Heart left ventricle (tissue), 16 donors: ENCODE data around the gene SLC35F3. TPM values are rescaled to one million over a fixed set of nuclear protein-coding genes. Genes with fewer than 3 reads are reported as not detected.

ENCODE experiments used
- ATAC-seq, 4 donors: fragments of 200-7000 bp; cut with Tn5 transposase; one replicate each; pipeline ENCODE4 v1.9.1; 2020 to 2022; ENCODE audit warnings: moderate library complexity in 4 of 4, mild to moderate bottlenecking in 3 of 4, moderate number of reproducible peaks in 1 of 4
- DNase-seq, 5 donors: peaks; one replicate each; pipeline ENCODE4 v3.0.0-alpha.2; 2020
- H3K27ac ChIP-seq, 12 donors: fragments of 200-600 bp; sonication (generic) in 4 of 12; one replicate each; pipeline versions ENCODE4 v1.5.0 to v1.8.0; 2016 to 2022; ENCODE audit warnings: mild to moderate bottlenecking in 2 of 12
- H3K27me3 ChIP-seq, 9 donors: fragments of 200-600 bp; sonication (generic) in 2 of 9; one replicate each; pipeline versions ENCODE4 v1.5.1 to v1.8.0; 2016 to 2022; ENCODE audit warnings: mild to moderate bottlenecking in 3 of 9
- H3K36me3 ChIP-seq, 9 donors: fragments of 200-600 bp; sonication (generic) in 2 of 9; one replicate each; pipeline versions ENCODE4 v1.5.0 to v1.8.0; 2018 to 2022; ENCODE audit warnings: mild to moderate bottlenecking in 2 of 9
- H3K4me1 ChIP-seq, 12 donors: fragments of 200-600 bp; sonication (generic) in 4 of 12; one replicate each; pipeline versions ENCODE4 v1.5.0 to v1.8.0; 2016 to 2022; ENCODE audit warnings: mild to moderate bottlenecking in 3 of 12
- H3K4me3 ChIP-seq, 12 donors: fragments of 200-600 bp; sonication (generic) in 4 of 12; one replicate each; pipeline versions ENCODE4 v1.5.0 to v1.8.0; 2017 to 2022; ENCODE audit warnings: mild to moderate bottlenecking in 9 of 12, moderate library complexity in 4 of 12
- H3K9me3 ChIP-seq, 12 donors: fragments of 200-600 bp; sonication (generic) in 4 of 12; one replicate each; pipeline versions ENCODE4 v1.5.0 to v1.8.0; 2016 to 2022; ENCODE audit warnings: mild to moderate bottlenecking in 1 of 12
- CTCF ChIP-seq, 12 donors: fragments of 200-600 bp; sonication (generic) in 4 of 12; IDR thresholded peaks; one replicate each; pipeline versions ENCODE4 v1.5.0 to v1.8.0; 2018 to 2022; ENCODE audit warnings: antibody characterized with exemption in 12 of 12, mild to moderate bottlenecking in 5 of 12
- POLR2A ChIP-seq, 2 donors: fragments of 450-650 bp; IDR thresholded peaks; one replicate each; pipeline ENCODE4 v1.6.1; 2017; ENCODE audit warnings: antibody characterized with exemption in 2 of 2, mild to moderate bottlenecking in 2 of 2, moderate library complexity in 2 of 2
- WGBS, 4 donors: extraction: QIAGEN DNeasy Blood & Tissue Kit in 2 of 4; methylation state at CpG; one replicate each; pipeline versions ENCODE4 v1.1.5 to v1.1.7; 2013 to 2018; 5-methylcytosine and 5-hydroxymethylcytosine counted together
- intact Hi-C, 10 donors: fragments of 100-400 bp; cut with DNase I; formaldehyde crosslinking; loops; one replicate each; pipeline versions ENCODE4 v1.11.1 to v1.14.2; 2022
- polyA plus RNA-seq, 2 donors: library from polyadenylated mRNA; stranded (reverse); fragments of 200-250 nt; gene quantifications; one replicate each; pipeline ENCODE4 v1.2.3, GENCODE V29; 2013
- total RNA-seq, 9 donors: library from RNA; depleted of rRNA in 2 of 9; stranded (reverse); fragments of >200 nt in 2 of 9; fragmentation: NEBNext Ultra II Directional in 3 of 9; extraction: Animal tissue kit (Norgen Biotek cat#: 25700) in 3 of 9; gene quantifications; one replicate each; pipeline versions ENCODE4 v1.1.0 to v1.2.4, GENCODE V29; 2016 to 2023
- donor health status: ischemic (EF 13 %, LVEDD 7.1; RV severe dilation, severe dysfunction).
- donor health status: healthy with polysubstance abuse.
- donor health status: DM: no; HTN: yes; CAD: no.
- donor health status: DM: no; HTN: no; CAD: no.
- donor health status: ischemic (EF 25% LVEDD 6.9; RV normal size, moderate dysfunction).
- donor health status: ischemic (EF 25% LVEDD 5.7; RV mildly dilated, moderate dysfunction).
- donor health status: healthy.
- donor health status: DM: yes; HTN: yes; CAD: no.
- donor health status: ischemic (EF 35%, LVEDD 5.7; RV mildly dilated, moderate dysfunction).
- donor health status: nonischemic (EF 11% LVEDD 7.7; RV severe dilation, severe dysfunction).
- donor health status: DM: yes; HTN: yes; CAD: no.
- donor health status: PGD.
- donor health status: ischemic (EF 29% LVEDD 5.4; RV normal size, mild dysfunction).
- donor health status: nonischemic (EF 23%, LVEDD 6.1; RV moderate dilation, normal function).

Gene SLC35F3
- total and polyA plus RNA-seq, 11 donors = 0.03 to 0.11 (median 0.11) TPM; not detected in 8

GRCh38 chr1:233919786-233920185 is 15.3 kb downstream of the SLC35F3 start:
- WGBS, 4 donors = 60 to 71% (median 66%) methylated on average over 7 of the region's 7 CpGs
- DNase-seq = no peak
- ATAC-seq = no peak
- Histone ChIP-seq H3K27ac (no peak overlapping the region), H3K36me3 (no peaks in the 10 kb centered on the region), H3K4me1 (no peaks in the 10 kb centered on the region), H3K9me3 (peaks cover 0 to 6% (median 1%) of the 10 kb centered on the region in 12 donors), H3K4me3 (no peak overlapping the region), H3K27me3 (peaks cover 0 to 3% (median 0%) of the 10 kb centered on the region in 9 donors)
- TF ChIP-seq POLR2A (IDR thresholded peaks at IDR 0.05) (no peak), CTCF (IDR thresholded peaks at IDR 0.05) (no peak)
- intact Hi-C loops = no loop called here

- DNase-seq (no peak), ATAC-seq (no peak)
- Histone ChIP-seq H3K27ac (no peak overlapping the region), H3K4me1 (no peaks in the 10 kb centered on the region), H3K36me3 (no peaks in the 10 kb centered on the region), H3K4me3 (no peak overlapping the region), H3K9me3 (no peaks in the 10 kb centered on the region), H3K27me3 (peaks cover 0 to 4% (median 0%) of the 10 kb centered on the region in 9 donors)
- intact Hi-C loops = no loop called here
- WGBS, 4 donors = 62 to 68% (median 63%) methylated on average over 2 of the region's 2 CpGs
- TF ChIP-seq POLR2A (IDR thresholded peaks at IDR 0.05) = no peak
- no peak for TF ChIP-seq CTCF (IDR thresholded peaks at IDR 0.05)
These were observed 23.6 kb downstream of the SLC35F3 start for GRCh38 chr1:233928123-233928522.

GRCh38 chr1:233933339-233933738 is 28.9 kb downstream of the SLC35F3 start:
- Histone ChIP-seq H3K27me3 (peaks cover 0 to 7% (median 0%) of the 10 kb centered on the region in 9 donors), H3K36me3 (no peaks in the 10 kb centered on the region), H3K9me3 (no peaks in the 10 kb centered on the region), H3K4me1 (no peaks in the 10 kb centered on the region), H3K27ac (no peak overlapping the region), H3K4me3 (no peak overlapping the region)
- whole genome bisulfite sequencing, 4 donors = 88 to 93% (median 91%) methylated on average over 4 of the region's 4 CpGs
- intact Hi-C loops = no loop called here
- TF ChIP-seq POLR2A (IDR thresholded peaks at IDR 0.05) = no peak
- no peak for TF ChIP-seq CTCF (IDR thresholded peaks at IDR 0.05)
- ATAC-seq = no peak
- no peak for DNase-seq

- H3K27me3 ChIP-seq = peaks cover 0 to 7% (median 0%) of the 10 kb centered on the region in 9 donors
- DNase-seq (no peak), ATAC-seq (no peak)
- TF ChIP-seq CTCF (IDR thresholded peaks at IDR 0.05) (no peak), POLR2A (IDR thresholded peaks at IDR 0.05) (no peak)
- H3K36me3 ChIP-seq = no peaks in the 10 kb centered on the region
- H3K4me3 ChIP-seq = no peak overlapping the region
- H3K9me3 ChIP-seq = no peaks in the 10 kb centered on the region
- no peak overlapping the region for H3K27ac ChIP-seq
- intact Hi-C loops = no loop called here
- H3K4me1 ChIP-seq = no peaks in the 10 kb centered on the region
- 73 to 75% (median 75%) methylated on average over 4 of the region's 4 CpGs for WGBS, 4 donors
These were observed 30.9 kb downstream of the SLC35F3 start for GRCh38 chr1:233935297-233935868.
